ENCODE data around the gene AFTPH. TPM values are rescaled to one million over a fixed set of nuclear protein-coding genes. Genes with fewer than 3 reads are reported as not detected.

The AFTPH gene, protein sequence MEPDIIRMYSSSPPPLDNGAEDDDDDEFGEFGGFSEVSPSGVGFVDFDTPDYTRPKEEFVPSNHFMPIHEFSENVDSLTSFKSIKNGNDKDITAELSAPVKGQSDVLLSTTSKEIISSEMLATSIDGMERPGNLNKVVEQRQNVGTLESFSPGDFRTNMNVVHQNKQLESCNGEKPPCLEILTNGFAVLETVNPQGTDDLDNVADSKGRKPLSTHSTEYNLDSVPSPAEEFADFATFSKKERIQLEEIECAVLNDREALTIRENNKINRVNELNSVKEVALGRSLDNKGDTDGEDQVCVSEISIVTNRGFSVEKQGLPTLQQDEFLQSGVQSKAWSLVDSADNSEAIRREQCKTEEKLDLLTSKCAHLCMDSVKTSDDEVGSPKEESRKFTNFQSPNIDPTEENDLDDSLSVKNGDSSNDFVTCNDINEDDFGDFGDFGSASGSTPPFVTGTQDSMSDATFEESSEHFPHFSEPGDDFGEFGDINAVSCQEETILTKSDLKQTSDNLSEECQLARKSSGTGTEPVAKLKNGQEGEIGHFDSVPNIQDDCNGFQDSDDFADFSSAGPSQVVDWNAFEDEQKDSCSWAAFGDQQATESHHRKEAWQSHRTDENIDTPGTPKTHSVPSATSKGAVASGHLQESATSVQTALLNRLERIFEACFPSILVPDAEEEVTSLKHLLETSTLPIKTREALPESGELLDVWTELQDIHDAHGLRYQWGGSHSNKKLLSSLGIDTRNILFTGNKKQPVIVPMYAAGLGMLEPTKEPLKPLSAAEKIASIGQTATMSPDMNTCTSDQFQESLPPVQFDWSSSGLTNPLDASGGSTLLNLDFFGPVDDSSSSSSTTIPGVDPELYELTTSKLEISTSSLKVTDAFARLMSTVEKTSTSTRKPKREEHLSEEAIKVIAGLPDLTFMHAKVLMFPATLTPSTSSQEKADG
- total RNA-seq (2014; rRNA removed; shearing (Covaris generic)): 23.9 and 24.3 TPM in 2 replicates

DNA sequence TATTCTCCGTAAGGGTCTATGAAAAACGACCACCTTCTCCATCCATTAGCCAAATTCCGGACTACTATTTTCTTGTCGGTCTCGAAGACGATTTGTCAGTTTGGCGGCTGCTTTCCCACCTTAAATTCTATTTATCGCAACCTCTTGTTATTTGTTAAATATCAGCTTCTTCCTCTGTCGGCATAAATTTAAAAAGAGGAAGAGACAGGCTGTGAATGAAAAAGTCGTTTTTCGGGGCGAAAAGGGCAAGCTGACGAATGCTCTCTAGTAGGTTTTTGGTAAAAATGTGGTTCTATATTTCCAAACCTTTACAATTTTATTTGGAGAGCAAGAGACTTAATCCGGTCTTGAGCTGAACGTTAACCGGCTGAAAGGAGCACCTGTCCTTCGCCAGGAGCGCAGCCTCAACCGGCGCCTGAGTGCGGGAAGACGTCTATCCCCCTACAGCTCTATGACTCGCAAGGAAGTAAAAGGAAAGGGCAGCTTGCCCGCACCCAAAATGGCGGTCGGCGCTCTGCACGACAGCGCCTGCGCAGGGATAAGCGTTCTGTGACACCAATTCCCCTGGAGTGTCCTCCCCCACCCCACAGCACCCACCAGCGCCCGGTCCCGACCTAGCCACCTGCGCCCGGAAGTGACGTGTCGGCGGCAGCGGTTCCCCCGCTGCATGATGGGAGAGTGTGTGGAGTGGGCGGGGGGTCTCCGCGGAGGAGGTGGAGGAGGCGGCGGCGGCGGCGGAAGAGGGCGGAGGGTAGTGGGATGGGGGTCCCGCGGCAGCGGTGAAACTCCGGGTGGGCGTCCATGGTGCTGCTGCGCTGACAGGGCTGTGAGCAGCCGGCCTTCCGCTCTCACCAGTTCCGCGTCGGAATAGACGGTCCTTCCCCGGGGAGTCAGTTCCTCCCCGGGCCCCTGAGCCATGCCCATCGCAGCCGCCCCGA, at the start of gene AFTPH:
Gene AFTPH (plus strand): TSS at position 663 of the 938 bp plus-strand sequence. CDS start 27,147 bp downstream, outside the sequence.
- no peaks in the 10 kb centered on the region for H3K36me3 ChIP-seq
- H3K9me3 ChIP-seq (replicated peaks): no peaks in the 10 kb centered on the region
- peak within 1 kb of the TSS; percentile 86 for H3K4me3 ChIP-seq
- peak; percentile 99 to 100 for DNase-seq
- peaks cover 5% of the 10 kb centered on the region; the same call in 1 of the 2 replicates for H3K4me1 ChIP-seq
- H3K27me3 ChIP-seq: no peaks in the 10 kb centered on the region
- peak within 1 kb of the TSS; percentile 18; the same call in 1 of the 2 replicates for H3K27ac ChIP-seq

DNA sequence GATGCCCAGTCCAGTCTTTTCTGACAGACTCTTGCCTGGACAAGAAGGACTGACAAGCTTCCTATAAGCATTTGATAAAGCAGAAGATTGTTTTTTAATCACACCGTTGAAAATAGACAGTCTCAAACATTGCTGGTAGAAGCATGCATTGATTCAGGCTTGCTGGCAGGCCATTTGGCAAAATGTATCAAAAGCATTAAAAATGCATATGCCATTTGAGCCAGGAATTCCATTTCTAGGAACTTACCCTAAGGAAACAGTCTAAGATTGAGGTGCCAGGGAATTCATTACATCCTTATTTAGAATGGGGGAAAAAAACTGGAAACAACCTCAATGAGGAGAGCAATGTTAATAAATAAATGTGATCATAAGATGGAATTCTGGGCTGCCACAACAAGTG, 49.5 kb upstream of the AFTPH start:
- Histone ChIP-seq H3K27me3 (no peaks in the 10 kb centered on the region), H3K4me1 (no peaks in the 10 kb centered on the region), H3K27ac (no peak overlapping the region), H3K36me3 (no peaks in the 10 kb centered on the region), H3K4me3 (no peak overlapping the region), H3K9me3 (replicated peaks) (no peaks in the 10 kb centered on the region)
- DNase-seq: no peak

DNA sequence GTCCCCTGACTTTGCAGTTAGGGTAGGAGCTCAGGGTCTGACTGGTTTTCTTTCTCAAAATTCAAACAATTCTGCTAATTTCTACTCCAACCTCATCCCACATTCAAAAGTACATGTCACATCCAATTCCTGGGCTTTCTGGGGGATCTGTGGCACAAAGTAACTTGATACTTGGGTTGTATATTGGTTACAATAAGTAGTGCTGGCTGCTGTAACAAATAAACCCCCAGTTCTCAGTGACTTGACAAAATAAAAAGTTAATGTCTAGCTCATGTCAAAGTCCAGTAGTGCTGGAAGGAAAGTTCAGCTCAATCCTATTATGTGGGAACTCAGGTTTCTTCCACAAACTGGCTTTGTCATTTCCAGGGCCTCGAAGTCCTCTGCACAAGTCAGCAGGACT, 47.1 kb upstream of the AFTPH start:
- no peaks in the 10 kb centered on the region for H3K4me1 ChIP-seq
- no peak overlapping the region for H3K4me3 ChIP-seq
- no peaks in the 10 kb centered on the region for H3K36me3 ChIP-seq
- no peaks in the 10 kb centered on the region for H3K27me3 ChIP-seq
- no peak for DNase-seq
- H3K27ac ChIP-seq: no peak overlapping the region
- H3K9me3 ChIP-seq (replicated peaks): no peaks in the 10 kb centered on the region

DNA sequence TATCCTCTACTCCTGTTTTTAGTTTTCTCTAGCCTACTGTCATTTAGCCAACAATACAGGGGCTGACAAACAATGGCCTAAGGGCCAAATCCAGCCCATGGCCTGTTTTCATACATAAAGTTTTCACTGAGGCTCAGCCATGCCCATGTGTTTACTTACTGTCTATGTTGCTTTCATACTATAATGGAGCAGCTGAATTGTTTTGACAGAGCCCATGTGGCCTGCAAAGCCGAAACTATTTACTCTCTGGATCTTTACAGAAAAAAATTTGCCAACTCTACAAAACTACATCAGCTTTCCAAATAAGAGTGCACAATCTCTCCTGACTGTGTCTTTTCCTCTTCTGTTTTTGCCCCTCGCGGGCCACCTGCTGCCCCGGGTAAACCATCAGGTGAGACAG, 46.1 kb upstream of the AFTPH start:
- no peaks in the 10 kb centered on the region for H3K36me3 ChIP-seq
- no peak overlapping the region for H3K27ac ChIP-seq
- H3K4me3 ChIP-seq: no peak overlapping the region
- DNase-seq: no peak
- no peaks in the 10 kb centered on the region for H3K9me3 ChIP-seq (replicated peaks)
- no peaks in the 10 kb centered on the region for H3K27me3 ChIP-seq
- H3K4me1 ChIP-seq: no peaks in the 10 kb centered on the region

DNA sequence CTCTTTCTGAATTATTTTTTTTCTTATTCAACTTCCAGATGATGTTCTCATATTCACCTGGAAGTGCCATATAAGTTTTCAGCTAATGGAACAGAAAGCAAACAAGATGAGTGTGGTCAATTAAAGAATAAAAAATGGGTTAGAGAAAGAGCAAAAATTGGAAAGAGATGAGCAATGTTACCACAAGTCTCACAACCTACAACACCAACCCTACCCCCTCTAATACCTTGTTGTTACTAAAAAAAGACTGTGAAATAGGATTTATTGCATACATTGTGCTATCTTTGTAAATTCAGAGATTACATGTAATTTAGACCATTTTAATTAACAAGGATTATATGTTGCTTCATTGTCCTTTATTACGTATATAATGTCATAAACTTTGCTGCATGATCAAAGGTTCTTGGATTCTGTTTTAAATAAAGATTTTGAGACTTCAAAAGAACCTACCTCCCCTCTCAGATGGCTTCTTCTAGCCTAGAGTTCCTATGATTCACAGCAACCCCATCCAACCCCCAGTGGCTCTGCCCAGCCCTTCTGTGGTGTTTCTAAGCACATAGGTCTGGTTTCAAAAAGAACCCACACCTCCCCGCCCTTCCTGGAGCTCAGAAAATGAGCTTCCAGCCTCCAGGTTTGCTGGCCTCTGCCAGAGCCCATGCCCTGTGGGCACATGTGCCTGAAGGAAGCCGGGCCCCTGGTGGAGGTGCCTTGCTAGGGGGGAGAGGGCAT, 45.5 kb upstream of the AFTPH start:
- H3K36me3 ChIP-seq: no peaks in the 10 kb centered on the region
- H3K4me1 ChIP-seq: no peaks in the 10 kb centered on the region
- DNase-seq: no peak
- H3K27me3 ChIP-seq: no peaks in the 10 kb centered on the region
- H3K27ac ChIP-seq: no peak overlapping the region
- no peak overlapping the region for H3K4me3 ChIP-seq
- no peaks in the 10 kb centered on the region for H3K9me3 ChIP-seq (replicated peaks)

DNA sequence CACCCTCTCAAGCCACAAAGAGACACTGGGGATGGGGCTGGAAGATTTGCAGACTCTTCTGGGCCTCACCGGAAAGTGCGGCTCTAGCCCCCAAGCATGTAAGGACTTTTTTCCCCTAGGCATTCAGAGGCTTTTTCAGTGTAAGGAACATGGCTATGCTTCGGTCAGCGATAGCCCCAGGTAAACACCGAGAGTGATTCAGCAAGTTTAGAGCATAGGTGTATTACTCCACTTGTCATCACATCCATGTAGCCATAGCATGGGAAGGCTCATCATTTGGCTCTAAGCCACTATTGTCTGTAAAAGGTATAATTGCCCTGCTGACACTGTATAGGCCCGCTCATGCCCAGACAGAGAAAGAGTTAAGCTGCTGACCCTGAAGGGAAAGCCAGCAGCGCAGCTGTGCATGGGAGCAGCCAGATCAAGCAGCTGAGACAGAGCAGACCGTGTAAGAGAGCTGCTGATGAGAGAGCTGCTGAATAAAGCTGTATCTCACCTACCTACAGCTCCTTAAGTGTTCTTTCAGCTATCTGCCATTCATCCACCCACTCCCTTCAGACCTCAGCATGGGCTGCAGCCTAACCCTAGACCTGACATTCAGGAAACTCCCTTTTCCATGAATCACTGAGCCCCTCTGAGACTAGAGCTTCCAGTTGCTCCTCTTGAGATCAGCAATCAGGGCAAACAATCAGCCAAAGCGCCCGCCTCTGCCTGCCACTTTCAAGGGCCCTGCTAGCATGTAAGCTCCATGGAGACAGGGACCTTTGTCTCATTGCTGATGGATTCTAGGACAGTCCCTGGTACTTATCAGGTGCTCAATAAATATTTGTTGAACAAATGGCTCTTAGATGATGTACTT, 44.6 kb upstream of the AFTPH start:
- no peak for DNase-seq
- Histone ChIP-seq H3K27ac (no peak overlapping the region), H3K4me1 (no peaks in the 10 kb centered on the region), H3K27me3 (no peaks in the 10 kb centered on the region), H3K4me3 (no peak overlapping the region), H3K9me3 (replicated peaks) (no peaks in the 10 kb centered on the region), H3K36me3 (no peaks in the 10 kb centered on the region)

DNA sequence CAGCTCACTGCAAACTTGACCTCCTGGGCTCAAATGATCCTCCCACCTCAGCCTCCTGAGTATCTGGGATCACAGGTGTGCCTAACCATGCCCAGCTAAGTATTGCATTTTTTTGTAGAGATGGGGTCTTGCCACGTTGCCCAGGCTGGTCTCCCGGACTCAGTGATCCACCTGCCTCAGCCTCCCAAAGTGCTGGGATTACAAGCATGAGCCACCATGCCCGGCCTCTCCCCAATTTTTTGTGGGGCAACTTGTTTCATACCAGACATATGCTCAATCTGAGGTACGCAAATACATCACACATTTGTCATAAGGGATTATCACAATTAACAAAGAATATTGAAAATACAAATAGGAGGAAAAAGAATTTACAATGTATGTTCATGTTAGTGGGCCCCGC, 42.5 kb upstream of the AFTPH start:
- DNase-seq: no peak
- no peak overlapping the region for H3K4me3 ChIP-seq
- H3K4me1 ChIP-seq: no peaks in the 10 kb centered on the region; the same call in 1 of the 2 replicates
- peaks cover 8% of the 10 kb centered on the region; the same call in 1 of the 2 replicates for H3K27me3 ChIP-seq
- H3K36me3 ChIP-seq: no peaks in the 10 kb centered on the region
- H3K9me3 ChIP-seq (replicated peaks): no peaks in the 10 kb centered on the region
- no peak overlapping the region for H3K27ac ChIP-seq

DNA sequence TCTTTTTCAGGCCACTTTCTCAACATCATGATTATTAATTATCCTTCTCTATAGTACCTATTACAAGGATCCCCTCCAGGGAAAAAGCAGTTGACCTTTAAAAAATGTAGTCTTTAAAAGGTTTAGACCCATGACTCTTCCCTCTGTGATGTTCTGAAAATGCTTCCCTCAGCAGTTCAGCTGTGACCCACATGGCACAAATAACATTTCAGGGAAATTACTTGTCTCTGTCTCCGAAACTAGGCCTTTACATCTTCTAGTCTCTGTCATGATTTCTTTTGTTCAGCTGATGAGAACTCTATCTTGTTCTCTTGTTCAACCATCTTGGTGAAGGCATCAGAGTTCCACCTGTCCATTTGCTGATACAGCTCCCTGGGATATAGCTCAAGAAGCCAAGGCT, 41.9 kb upstream of the AFTPH start:
- H3K36me3 ChIP-seq: no peaks in the 10 kb centered on the region
- peaks cover 8% of the 10 kb centered on the region; the same call in 1 of the 2 replicates for H3K27me3 ChIP-seq
- no peaks in the 10 kb centered on the region; the same call in 1 of the 2 replicates for H3K4me1 ChIP-seq
- H3K4me3 ChIP-seq: no peak overlapping the region
- DNase-seq: no peak
- H3K9me3 ChIP-seq (replicated peaks): no peaks in the 10 kb centered on the region
- no peak overlapping the region for H3K27ac ChIP-seq

DNA sequence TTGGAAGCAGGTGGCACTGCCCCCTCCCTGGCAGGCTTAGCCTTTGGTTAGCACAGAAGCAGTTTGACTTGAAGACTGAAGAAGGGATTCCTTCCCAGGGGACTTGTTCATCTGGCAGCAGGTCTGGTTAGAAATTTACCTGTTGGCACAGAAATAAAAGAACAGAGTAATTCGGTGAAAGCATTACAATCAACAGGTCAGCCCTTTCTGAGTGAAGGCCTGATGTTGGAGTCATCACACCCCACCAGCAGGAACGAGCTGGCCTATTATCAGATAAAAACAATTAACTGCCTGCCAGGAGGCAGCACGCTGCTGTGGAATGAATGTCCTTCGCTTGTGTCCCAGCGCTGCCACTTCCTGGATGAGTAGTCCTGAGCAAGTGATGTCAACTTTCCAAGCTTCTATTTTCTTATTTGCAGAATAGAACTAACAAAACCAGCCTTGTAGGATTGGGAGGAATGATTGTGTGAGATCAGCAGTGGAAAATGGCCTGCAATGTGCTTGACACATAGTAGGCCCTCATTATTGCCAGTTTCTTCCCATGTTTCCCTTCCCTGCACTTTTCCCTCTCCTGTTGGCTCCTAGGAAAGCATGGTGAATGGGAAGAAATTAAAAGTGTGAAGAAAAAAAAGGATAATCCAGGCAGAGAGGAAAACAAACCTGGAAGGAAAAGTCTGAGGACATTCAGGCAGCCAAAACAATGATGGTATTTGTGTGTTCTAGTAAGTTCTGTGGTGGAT, 41.2 kb upstream of the AFTPH start:
- Histone ChIP-seq H3K9me3 (replicated peaks) (no peaks in the 10 kb centered on the region), H3K27me3 (peaks cover 8% of the 10 kb centered on the region; the same call in 1 of the 2 replicates), H3K4me3 (no peak overlapping the region), H3K27ac (no peak overlapping the region), H3K36me3 (no peaks in the 10 kb centered on the region), H3K4me1 (no peaks in the 10 kb centered on the region; the same call in 1 of the 2 replicates)
- DNase-seq: no peak

DNA sequence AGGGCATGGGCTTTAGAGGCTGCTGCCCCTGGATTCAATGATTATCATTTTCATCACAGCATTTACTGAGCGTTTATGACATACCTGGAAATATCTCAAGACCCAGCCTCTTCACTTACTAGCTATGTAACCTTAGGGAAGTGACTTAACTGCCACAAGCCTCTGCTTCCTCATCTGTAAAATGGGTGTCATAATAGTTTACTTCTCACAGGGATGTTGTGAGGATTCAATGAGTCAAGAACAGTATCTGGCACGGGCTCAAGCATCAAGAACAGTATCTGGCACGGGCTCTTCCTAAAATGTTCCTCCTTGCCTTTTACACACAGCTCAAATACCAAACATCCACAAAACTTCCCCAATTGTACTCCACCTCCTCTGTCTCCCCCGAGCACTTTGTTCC, 38.8 kb upstream of the AFTPH start:
- Histone ChIP-seq H3K4me1 (no peaks in the 10 kb centered on the region; the same call in 1 of the 2 replicates), H3K27ac (no peak overlapping the region), H3K36me3 (no peaks in the 10 kb centered on the region)

DNA sequence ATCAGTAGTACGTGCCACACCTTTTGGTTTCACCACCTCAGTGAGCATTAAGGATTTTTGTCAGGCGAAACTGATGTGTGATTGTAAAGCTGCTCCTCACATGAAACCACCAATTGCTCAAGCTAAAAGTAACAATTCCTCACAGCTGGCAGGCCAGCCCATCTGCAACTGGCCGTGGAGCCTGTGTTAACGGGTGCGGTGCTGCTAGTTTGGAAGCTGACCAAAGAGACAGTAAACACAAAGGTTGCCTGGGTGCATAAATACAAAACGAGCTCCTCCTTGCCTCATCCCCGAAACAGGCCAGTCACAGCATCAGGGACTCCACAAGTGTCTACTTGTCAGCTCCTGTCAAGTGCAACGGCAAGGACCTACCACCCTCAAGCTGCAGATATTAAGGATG, 38.2 kb upstream of the AFTPH start:
- Histone ChIP-seq H3K9me3 (replicated peaks) (no peaks in the 10 kb centered on the region), H3K27me3 (peaks cover 8% of the 10 kb centered on the region; the same call in 1 of the 2 replicates)
- DNase-seq: peak in 1 of 2 experiments; percentile 25

More for the DNA sequence above, 38.8 kb upstream of the AFTPH start:
- H3K4me3 ChIP-seq: no peak overlapping the region
- no peak for DNase-seq
- no peaks in the 10 kb centered on the region for H3K9me3 ChIP-seq (replicated peaks)
- peaks cover 8% of the 10 kb centered on the region; the same call in 1 of the 2 replicates for H3K27me3 ChIP-seq

More for the DNA sequence above, 38.2 kb upstream of the AFTPH start:
- no peaks in the 10 kb centered on the region; the same call in 1 of the 2 replicates for H3K4me1 ChIP-seq
- no peak overlapping the region for H3K4me3 ChIP-seq
- no peak overlapping the region for H3K27ac ChIP-seq
- H3K36me3 ChIP-seq: no peaks in the 10 kb centered on the region
